Effector memory CD4-positive, alpha-beta T cell (primary cell): Measurements from ENCODE around the gene C2orf81.

Experiments
- DNase-seq, 3 donors: peaks; one replicate each; pipeline ENCODE4 v3.0.0-alpha.2; 2020
- H3K27ac ChIP-seq: 2 replicates; pipeline ENCODE4 v1.7.0; 2013; ENCODE audit warnings: mild to moderate bottlenecking, low read length, moderate library complexity; ENCODE audit not compliant: insufficient read depth, poor library complexity, severe bottlenecking
- H3K27me3 ChIP-seq: replicated peaks from 2 replicates; pipeline ENCODE4 v1.7.0; 2013; ENCODE audit warnings: mild to moderate bottlenecking, low read length; ENCODE audit not compliant: insufficient read depth, control insufficient read depth, poor library complexity, severe bottlenecking
- H3K36me3 ChIP-seq: 2 replicates; pipeline ENCODE4 v1.7.0; 2013; ENCODE audit warnings: mild to moderate bottlenecking, low read length, moderate library complexity; ENCODE audit not compliant: control insufficient read depth, insufficient read depth
- H3K4me1 ChIP-seq: 2 replicates; pipeline ENCODE4 v1.7.0; 2013; ENCODE audit warnings: low read length, mild to moderate bottlenecking; ENCODE audit not compliant: control insufficient read depth, insufficient read depth, poor library complexity, severe bottlenecking
- H3K4me3 ChIP-seq: 2 replicates; pipeline ENCODE4 v1.7.0; 2013; ENCODE audit warnings: low read length, low read depth, mild to moderate bottlenecking; ENCODE audit not compliant: insufficient read depth, poor library complexity, severe bottlenecking
- H3K9me3 ChIP-seq: 2 replicates; pipeline ENCODE4 v1.7.0; 2013; ENCODE audit warnings: mild to moderate bottlenecking, low read length, moderate library complexity; ENCODE audit not compliant: control insufficient read depth

Gene C2orf81

GRCh38 chr2:74364533-74365505, 56.6 kb downstream of the C2orf81 start:
- no peak overlapping the region for H3K27ac ChIP-seq

More at GRCh38 chr2:74364533-74365505, 56.6 kb downstream of the C2orf81 start:
- no peaks in the 10 kb centered on the region for H3K27me3 ChIP-seq
- no peaks in the 10 kb centered on the region for H3K9me3 ChIP-seq
- no peak for DNase-seq
- no peaks in the 10 kb centered on the region for H3K4me1 ChIP-seq
- peaks cover 94% of the 10 kb centered on the region for H3K36me3 ChIP-seq
- no peak overlapping the region for H3K4me3 ChIP-seq
